GM18499 (cell line): ENCODE data around the gene ATP9A.
"Not testable (repeated sequence)": the region's sequence is repeated elsewhere in the genome, so short reads cannot be mapped to it uniquely, and the experiment has no call there.

Experiments used
- ATAC-seq: cut with Tn5 transposase; IDR thresholded peaks from one replicate; pipeline ENCODE4 v1.9.1; 2021; ENCODE audit warnings: moderate number of reproducible peaks; ENCODE audit not compliant: insufficient read depth, unreplicated experiment

The ATP9A gene, protein sequence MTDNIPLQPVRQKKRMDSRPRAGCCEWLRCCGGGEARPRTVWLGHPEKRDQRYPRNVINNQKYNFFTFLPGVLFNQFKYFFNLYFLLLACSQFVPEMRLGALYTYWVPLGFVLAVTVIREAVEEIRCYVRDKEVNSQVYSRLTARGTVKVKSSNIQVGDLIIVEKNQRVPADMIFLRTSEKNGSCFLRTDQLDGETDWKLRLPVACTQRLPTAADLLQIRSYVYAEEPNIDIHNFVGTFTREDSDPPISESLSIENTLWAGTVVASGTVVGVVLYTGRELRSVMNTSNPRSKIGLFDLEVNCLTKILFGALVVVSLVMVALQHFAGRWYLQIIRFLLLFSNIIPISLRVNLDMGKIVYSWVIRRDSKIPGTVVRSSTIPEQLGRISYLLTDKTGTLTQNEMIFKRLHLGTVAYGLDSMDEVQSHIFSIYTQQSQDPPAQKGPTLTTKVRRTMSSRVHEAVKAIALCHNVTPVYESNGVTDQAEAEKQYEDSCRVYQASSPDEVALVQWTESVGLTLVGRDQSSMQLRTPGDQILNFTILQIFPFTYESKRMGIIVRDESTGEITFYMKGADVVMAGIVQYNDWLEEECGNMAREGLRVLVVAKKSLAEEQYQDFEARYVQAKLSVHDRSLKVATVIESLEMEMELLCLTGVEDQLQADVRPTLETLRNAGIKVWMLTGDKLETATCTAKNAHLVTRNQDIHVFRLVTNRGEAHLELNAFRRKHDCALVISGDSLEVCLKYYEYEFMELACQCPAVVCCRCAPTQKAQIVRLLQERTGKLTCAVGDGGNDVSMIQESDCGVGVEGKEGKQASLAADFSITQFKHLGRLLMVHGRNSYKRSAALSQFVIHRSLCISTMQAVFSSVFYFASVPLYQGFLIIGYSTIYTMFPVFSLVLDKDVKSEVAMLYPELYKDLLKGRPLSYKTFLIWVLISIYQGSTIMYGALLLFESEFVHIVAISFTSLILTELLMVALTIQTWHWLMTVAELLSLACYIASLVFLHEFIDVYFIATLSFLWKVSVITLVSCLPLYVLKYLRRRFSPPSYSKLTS

DNA sequence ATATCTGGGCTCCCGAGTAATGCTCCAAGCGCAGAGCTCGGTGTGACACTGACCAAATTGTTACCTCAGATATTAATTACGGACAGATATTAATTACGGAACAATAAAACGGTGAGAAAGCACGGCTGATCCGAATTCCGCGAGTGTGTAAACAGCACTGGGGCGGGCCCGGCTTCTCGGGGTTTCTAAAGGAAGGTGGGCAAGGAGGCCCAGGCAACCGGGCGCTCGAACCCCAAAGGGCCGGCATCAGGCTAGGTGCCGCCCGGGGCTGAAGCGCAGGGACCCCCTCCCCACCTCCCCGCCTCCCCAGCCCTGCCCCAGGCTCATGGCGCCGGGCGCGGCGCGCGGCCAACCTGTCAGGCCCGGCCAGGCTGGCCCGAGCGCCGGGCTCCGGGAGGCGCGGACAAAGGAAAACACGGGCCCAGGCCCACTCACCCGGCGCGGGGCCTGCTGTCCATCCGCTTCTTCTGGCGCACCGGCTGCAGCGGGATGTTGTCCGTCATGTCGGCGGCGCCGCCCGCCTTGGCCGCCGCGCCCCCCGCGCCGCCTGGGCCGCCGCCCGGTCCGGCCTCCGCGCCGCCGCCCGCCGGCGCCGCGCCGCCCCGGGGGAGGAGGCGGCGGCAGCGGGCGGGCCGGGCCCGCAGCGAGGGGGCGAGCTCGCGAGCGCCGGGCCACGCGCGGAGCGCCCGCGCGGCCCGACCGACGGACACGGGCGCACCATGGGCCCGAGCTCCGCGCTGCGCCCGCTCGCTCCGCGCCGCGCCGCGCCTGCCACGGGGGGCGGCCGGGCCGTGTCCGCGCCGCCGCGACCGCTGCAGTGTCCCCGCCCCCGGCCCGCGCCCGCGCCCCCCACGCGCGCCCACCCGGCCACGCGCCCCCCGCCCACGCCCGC is at the start of gene ATP9A:
Gene ATP9A, minus strand, starts transcription at position 524 of the 892 bp plus-strand sequence. Its CDS starts 21 bp downstream, at position 503.
- ATAC-seq, result no peak

DNA sequence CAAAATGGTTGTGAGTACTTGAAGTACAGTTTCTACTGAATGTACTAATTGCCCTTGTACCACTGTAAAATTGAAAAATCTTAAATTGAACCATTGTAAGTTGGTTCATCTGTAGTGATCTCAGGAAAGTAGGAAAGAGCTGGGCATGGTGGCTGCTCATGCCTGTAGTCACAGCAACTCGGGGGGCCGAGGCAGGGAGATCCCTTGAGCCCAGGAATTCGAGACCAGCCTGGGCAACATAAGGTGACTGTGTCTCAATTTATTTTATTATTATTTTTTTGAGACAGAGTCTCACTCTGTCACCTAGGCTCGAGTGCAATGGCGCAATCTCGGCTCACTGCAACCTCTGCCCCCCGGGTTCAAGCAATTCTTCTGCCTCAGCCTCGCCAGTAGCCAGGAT is 48.7 kb upstream of the ATP9A start:
- ATAC-seq, result not testable (repeated sequence)

DNA sequence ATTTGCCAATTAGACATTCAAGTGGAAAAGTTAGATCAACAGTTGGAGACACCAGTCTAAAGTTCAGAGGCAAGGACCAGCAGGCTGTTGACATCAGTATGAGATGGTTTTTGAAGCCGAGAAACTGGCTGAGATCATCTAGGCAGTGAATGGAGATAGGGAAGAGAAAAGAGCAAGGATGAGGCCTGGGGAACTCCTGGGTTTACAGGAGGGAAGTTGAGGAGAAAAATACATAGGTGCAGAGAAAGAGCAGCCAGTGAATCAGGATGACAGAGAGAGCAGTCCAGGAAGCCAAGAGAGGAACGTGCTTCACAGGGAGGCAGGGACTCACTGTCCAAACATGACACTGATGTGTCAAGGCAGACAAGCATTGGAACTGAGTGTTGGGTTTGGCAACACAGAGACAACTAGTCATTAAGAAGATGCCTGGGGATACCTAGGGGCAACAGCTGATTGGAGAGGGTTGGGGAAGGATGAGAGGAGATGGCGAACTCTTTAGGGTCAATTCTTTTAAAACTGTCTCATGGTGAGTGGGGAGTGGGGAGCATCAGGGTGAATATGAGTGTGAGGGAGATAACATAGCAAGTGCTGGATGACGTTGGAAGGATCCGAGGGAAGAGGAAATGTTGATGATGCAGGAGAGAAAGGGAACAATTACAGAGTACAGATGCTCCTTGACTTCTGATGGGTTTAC is 47.3 kb upstream of the ATP9A start:
- ATAC-seq, result no peak

DNA sequence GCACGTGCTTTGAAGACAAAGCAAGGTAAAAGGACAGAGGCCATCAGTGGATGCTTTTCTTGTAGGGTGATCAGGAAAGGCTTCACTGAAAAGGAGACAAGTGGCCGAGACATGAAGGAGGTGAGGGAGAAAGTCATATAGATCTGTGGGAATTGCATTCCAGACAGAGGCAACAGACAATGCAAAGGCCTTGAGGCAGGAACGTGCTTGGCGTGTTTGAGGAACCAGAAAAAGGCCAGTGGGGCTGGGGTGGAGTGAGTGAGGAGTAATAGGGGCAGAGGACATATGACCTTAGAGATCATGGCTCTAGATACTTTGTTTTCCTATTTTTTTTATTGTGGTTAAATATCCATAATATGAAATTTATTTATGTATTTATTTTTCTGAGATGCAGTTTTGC is 44.7 kb upstream of the ATP9A start:
- ATAC-seq, result no peak

- ATAC-seq, result no peak
Observed at GRCh38 chr20:51811514-51812128, 43.4 kb upstream of the ATP9A start.

GRCh38 chr20:51811042-51811355 is 42.8 kb upstream of the ATP9A start:
- ATAC-seq, result no peak

DNA sequence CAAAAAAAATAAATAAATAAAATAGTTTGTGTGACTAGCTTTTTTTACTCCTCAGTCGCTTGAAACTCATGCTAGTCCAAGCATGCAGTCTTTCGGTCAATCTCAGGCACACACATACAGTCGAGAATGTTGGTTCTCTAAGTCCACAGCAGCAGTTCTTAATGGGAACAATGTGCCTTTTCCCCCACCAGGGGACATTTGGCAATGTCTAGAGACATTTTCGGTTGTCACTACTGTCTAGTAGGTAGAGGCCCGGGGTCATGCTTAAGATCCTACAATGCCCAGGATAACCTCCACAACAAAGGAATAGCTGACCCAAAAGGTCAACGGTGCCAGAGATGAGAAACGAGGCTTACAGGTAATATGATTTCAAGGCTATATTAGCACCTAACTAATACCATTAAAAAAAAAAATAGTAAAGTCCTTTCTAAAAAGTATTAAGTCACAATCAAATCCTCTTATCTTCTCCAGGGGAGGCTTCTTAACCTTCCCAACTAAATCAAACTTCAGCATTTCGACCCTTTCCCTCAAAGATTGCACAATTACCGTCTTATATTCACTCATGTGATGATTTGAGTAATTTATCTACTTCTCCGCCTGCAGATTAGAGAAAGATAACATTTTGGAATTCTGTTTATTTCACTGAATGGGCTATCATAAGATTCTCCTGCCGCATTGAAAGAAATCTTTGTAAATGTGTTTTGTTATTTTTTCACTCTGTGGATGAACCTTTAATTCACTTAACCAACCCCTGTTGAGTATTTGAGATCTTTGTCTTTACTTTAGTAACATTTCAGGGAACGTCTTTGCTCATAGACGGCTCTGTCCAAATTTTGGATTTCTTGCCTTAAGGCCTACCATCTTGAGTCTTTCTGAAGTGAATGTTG is 42.2 kb upstream of the ATP9A start:
- ATAC-seq, result no peak

GRCh38 chr20:51807720-51808250 is 39.6 kb upstream of the ATP9A start:
- ATAC-seq, result no peak

GRCh38 chr20:51804754-51805153 is 36.6 kb upstream of the ATP9A start:
- no peak for ATAC-seq

DNA sequence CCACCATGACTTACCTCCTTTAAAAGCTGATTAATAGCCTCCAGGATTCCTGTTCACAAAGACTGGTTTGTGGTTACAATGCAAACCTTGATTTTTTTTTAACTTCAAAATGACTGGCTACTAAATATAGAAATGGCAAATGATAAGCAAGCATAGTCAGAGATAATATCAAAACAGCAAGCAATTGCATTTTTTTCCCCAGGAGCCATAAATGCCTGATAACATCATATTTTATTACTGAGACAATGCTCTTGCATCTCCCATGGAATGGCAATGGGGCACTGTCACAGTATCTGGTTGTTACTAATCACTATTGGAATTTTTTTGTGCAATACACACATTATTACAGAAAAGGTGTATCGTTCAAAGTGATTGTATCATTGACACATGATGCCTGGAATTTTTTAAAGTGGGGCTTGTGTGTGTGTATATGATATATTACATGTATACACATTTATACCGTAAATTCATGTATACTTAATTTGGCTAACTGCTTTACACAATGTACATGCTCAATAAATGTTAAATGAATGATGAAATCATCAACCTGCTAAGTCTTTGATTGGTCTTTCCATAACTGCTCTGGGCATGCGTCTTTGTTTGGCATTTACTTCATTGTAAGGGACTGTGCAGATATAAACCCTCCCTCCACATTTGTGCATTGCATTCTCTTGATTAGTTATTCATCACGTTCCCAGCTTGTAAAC is 35.1 kb upstream of the ATP9A start:
- ATAC-seq, result no peak

GRCh38 chr20:51802170-51802751 is 34.1 kb upstream of the ATP9A start, which contains the start of gene SALL4:
SALL4 (minus strand) TSS chr20:51802521; CDS start chr20:51802408, 113 bp downstream.
- ATAC-seq, result no peak

DNA sequence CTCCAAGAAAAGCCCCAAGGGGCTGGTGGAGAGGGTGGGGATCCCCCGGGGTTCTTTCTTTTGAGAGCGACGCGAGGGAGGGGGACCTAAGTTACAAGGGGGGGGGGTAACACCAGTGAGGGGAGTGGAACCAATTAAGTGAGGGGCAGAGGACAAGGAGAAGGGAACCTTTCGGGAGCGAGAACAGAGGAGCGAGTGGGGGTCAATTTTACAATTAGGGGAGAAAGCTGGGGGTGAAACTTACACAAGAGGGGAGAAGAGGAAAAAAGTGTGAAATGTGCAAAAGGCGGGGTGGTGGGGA is 33.6 kb upstream of the ATP9A start:
- no peak for ATAC-seq

DNA sequence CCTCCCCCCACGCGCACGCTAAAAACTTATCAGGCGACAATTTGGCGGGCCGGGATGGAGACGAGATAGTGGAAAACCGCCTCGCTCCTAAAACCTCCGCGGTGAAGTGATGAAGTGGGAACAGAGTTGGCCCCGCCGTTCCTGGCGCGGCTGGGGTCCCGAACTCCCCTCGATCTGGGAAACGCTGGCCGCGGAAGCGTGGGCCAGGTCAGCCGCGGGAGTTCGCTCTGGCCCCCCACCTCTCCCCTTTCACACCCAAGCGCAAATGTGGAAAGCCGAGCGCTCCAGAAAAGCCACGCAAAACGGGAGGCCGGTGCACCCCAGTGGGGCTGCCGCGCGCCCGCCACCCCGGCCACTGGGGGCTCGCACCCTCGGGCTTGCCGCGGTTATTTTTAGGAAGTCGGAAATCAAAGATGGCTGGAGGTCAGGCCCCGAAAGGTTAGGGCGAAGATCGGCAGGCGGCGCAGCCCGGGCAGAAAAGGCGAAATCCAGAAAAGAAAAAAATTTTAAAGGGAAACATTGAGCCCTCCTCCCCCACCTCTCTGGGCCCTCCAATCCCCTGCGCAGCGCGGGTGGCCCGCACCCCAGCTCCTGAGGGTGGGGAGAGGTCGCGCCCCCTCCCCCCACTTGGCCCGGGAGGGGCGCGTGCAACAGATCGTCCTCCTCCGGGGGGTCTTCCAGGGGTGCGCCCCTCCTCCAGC is 33.1 kb upstream of the ATP9A start:
- no peak for ATAC-seq

GRCh38 chr20:51800872-51801121 is 32.6 kb upstream of the ATP9A start:
- ATAC-seq, result no peak

DNA sequence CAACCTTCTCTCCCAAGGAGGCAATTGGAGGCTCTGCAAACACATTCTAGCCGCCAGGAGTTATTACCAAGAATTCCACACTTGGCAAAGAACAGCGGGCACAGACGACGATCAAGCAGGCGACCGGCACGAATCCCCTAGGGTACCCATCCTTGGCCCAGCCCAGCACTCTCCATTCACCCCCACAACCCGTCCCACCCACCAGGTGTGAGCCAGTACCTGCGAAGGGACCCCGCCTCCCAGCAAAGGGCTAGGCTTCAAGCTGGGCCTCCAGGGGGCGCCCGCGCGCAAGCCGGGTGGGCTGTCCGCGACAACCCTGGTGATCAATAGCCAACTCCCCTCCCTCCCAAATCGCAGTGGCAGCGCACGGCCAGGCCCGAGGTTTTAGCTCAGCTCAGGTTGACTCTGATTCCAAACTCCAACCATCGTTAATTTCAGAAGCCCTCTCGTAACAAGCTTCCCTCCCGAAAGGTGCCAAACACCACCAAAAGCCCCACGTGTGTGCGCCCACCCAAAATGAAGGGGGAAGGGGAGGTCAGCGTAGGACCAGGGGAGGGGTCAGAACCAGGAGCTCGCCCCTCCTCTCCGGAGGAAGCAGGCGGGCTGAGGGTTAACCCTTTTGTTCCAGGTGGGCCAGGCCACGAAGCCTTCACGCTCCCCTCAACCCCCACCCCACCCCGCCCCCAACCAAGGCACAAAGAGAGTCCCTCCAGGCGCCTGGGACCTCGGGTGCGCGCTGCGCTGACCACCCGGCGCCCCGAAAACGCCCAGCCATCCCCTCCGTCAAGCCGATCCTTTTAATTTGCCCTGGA is 32.1 kb upstream of the ATP9A start:
- no peak for ATAC-seq

DNA sequence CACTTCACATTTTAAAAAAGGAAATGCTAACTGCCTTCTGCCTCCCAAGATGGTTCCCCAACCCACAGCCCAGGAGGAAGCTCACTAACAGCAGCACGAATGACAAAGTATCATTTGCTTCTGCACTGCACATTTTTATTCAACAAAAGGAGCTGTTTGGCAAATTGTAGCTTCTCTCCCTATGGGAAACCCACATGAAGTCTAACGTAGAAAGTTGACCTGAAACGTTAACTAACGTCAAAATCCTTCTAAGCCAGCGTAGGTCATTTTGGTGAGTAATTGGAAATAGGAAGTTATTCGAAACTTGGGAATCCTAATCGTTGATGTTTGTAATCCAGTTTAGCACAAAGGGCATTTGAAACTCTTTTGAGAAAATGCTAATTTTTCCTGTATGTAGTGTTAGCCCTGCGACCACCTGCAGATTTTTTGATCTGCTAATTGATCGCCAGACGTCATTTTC is 31.2 kb upstream of the ATP9A start:
- no peak for ATAC-seq
